Bone marrow (tissue), 2 donors: ENCODE measurements around the gene ACTN2.

ENCODE experiments used
- DNase-seq, 2 donors: peaks; one replicate each; lab custom pipeline; 2025; lab: John Stamatoyannopoulos, UW

ACTN2 gene

GRCh38 chr1:236742421-236743160, 56.3 kb downstream of the ACTN2 start:
- DNase-seq, result no peak

DNA sequence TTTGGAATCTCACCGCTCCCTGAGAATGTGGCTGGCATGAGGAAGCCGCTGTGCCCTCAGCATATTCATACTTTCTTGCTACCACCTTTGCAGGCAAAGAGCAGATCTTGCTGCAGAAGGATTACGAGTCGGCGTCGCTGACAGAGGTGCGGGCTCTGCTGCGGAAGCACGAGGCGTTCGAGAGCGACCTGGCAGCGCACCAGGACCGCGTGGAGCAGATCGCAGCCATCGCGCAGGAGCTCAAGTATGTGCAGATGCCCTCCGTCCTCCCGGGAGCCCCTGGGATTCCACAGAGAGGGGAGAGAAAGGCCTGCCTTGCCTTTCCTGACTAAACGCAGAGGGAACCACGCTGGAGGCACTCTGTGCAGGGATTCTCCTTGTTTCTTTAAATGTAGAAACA, 58.2 kb downstream of the ACTN2 start:
- no peak for DNase-seq

DNA sequence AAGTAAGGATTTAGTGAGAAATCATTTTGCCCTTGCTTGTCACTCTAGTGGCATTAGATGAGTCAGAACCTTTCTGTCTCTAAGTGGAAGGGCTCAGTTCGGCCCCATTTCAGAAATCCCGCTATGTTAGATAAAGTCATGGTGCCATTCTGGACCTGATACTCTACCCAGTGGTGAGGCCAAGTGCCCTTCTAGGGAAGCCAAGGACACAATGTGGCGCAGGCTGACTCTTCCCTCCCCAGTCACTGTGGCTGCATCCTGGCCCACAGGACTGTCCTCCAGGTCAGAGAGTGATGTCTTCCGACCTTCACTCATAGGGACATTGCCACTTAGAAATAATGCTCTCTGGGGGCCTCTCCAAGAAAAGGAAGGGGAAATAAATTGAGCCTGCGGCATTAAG, 60.5 kb downstream of the ACTN2 start:
- no peak for DNase-seq

DNA sequence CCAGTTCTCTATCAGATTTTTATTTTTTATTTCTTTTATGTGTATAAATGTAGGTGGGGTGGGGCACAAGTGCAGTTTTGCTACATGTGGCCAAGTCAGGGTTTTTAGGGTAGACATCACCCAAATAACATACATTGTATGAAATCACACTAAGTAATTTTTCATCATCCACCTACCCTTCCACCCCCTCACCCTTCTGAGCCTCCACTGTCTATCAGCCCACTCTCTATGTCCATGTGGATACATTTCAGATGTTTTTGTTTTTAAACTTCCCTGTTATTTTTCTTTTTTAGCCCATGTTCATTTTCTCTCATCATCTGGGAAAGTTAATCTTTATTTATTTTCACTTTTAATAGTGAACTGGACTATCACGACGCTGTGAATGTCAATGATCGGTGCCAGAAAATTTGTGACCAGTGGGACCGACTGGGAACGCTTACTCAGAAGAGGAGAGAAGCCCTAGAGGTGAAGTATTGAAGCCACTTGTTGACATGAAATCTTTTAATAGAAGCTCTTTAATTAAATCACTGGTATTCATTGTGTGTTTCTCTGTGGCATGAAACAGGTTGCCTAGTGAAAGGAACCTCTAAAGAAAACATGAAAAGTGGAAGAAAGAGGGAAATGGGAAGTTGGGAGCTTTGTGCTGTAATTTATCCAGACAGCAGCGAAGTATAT, 61.1 kb downstream of the ACTN2 start:
- DNase-seq, result no peak

- no peak for DNase-seq
Measured at GRCh38 chr1:236748268-236748870, 62.1 kb downstream of the ACTN2 start.

GRCh38 chr1:236750928-236751327, 64.6 kb downstream of the ACTN2 start:
- DNase-seq, result no peak

GRCh38 chr1:236751385-236751784, 65.1 kb downstream of the ACTN2 start:
- DNase-seq, result no peak

- no peak for DNase-seq
Measured at GRCh38 chr1:236751935-236752334, 65.6 kb downstream of the ACTN2 start.

GRCh38 chr1:236753516-236753915, 67.2 kb downstream of the ACTN2 start:
- DNase-seq, result no peak

DNA sequence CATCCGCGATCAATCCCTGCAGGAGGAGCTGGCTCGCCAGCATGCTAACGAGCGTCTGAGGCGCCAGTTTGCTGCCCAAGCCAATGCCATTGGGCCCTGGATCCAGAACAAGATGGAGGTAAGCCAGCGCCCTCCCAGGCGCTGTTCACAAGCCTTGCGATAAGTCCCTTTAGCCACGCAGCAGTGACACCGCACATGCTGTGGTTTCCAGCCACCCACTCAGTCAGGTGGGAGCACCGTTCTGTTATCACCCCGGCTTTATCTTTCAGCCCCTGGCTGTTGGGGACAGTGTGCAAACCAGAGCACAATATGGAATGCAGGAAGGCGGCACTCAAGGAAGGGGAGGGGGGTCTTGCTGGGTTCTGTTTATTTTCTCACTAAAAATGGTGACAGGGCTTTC, 67.7 kb downstream of the ACTN2 start:
- no peak for DNase-seq

- DNase-seq, result no peak
Measured at GRCh38 chr1:236754525-236755210, 68.4 kb downstream of the ACTN2 start.

- DNase-seq, result no peak
Measured at GRCh38 chr1:236757640-236758039, 71.3 kb downstream of the ACTN2 start.

DNA sequence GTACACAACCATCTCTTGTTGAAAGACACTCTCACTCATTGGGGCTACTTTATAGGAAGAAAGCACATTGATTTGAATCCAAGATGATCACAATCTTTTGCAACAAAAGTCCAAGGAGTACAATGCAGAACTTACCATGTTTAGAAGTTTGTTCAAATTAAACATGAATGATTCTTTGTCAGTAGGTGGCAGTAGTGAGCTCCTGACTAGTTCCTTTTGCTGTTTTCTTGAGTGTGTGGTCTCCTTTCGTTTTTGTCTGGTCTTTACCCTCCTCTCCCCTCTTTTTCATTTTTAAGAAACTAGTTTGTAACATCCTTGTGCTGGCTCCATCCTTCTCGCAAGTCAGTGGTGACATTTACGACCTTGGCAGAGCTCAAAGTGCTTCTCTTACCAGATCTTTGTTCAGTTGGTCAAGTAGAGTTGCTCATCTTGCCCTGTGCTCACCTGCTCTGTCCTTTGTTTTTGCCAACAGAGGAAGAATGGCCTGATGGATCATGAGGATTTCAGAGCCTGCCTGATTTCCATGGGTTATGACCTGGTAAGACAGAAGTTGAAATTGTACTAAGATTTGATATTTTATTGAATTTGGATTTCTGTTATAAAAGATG, 73.1 kb downstream of the ACTN2 start:
- DNase-seq, result peak in 1 of 2 donors; percentile 47

DNA sequence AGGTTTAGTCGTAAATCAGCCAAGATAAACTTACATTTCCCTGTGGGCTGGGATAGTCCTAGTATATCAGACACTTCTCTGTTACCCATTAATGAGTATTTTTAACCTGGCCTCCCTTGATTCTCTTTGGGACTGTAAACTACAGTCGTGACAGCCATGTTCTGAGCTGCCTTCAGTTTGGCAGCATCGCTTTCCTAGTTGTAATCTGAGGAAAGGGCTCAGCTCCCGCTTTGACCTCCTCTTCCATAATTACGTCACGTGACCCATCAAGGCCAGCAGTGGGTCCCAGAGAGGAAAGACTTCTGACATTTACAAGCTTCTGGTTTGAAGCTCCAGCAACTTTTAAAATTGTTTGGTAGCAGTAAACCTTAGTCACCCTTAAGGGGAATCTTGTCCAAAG, 74.2 kb downstream of the ACTN2 start:
- no peak for DNase-seq

GRCh38 chr1:236760986-236761385, 74.7 kb downstream of the ACTN2 start:
- DNase-seq, result no peak

DNA sequence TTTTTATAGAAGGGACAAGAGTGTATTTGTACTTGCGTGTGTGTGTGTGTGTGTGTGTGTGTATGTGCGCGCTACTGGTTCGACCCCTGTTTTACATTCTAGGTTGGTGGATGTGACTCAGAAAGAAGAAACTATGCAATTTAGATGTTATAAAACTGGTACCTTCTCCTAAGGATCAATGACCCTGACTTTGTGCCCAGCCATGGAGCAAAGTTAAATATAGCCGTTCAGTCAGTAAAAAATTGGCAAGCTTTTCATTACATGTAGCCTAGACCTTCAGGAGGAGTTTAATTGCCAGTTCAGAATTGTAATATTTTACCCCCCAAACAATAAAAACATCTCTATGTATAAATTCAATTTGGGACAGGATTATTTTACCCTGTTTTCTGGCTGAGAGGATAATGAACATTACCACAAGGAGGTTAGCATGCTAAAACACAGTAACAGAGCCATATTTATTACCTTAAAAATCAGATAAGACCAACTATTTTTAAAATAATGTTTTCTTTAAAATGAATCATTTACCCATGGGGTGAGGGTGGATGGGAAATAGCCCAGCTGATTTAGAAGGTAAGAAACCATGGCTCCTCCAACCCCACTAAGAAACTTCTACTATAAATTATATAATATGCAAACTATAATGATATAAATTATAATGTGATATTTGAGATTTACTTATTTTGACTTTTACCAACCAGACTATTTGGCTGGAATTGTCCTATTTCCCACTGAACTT, 75.3 kb downstream of the ACTN2 start:
- DNase-seq, result no peak

DNA sequence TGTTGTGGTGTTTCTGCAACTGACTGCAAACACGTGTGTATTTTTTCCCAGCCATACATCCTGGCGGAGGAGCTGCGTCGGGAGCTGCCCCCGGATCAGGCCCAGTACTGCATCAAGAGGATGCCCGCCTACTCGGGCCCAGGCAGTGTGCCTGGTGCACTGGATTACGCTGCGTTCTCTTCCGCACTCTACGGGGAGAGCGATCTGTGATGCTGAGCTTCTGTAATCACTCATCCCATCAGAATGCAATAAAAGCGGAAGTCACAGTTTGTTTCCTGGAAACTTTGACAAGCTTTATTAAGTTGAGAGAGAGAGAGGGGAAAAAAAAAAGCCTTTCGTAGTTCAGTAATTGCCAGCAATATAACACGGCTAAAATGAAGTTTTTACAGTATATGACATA, 76.1 kb downstream of the ACTN2 start:
- no peak for DNase-seq

DNA sequence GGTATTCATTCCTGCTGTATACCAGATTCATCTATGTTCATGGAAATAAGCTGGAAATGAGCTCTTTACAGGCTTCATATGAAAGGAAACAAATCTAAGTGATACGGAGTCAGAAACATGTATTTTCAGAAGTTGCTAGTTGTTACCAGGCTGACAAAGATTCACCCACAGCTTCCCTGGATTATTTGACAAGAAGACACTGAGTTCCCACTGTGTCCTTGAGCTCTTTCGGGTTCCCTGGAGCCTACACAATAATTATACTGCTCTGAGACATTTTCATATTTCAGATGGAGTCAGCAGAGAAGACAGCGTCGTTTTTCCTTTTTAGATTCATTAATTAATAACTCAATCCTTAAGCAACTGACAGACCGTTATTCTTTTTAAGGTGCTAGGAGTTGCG, 79.5 kb downstream of the ACTN2 start:
- no peak for DNase-seq

DNA sequence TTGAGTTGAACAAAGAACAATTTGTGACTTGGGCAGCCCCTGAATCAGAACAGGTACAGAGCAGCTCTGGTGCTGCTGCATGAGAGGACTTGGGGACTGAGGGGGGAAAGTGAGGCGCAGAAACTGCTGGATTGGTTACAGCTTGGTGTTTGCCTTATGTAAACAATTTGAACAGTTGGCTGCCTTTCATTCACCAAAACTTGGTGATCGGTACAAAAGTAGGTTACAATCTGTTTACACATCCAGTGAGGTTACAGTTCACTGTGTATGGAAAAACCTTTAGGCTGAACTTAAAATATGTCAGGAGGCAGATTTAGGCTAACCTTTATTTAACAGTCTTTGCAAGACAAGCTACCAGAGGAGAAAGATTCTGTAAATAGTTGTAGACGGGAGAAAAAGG, 80.2 kb downstream of the ACTN2 start:
- DNase-seq, result no peak

- DNase-seq, result no peak
Measured at GRCh38 chr1:236767276-236767675, 81.0 kb downstream of the ACTN2 start.

- no peak for DNase-seq
Measured at GRCh38 chr1:236768601-236769000, 82.3 kb downstream of the ACTN2 start.

DNA sequence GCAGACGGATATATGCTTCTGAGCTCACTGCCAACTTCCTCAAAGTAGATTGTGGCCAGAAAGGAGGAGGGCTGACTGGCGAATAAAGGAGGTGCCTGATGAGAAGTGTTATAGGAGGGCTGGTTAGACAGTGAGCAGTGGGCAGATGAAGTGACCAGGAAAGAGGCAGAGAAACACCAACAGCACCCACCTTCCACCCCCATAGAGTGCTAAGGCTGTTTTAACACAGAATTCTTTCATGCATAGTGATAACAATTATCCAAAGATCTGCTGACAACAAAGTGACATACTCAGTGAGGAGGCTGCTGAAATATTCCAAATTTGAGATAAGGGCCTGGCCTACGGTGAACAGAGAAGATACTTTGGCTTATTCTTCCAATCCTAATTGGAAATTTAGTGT, 87.6 kb downstream of the ACTN2 start:
- no peak for DNase-seq
